PFSK-1 (cell line): Measurements from ENCODE around the gene TTC34.

Source experiments
- FOXP2 ChIP-seq: optimal IDR thresholded peaks from 2 replicates; pipeline ENCODE3; 2011; ENCODE audit warnings: borderline replicate concordance, control low read depth, inconsistent platforms; ENCODE audit not compliant: insufficient read depth; ENCODE audit errors: extremely low read length, extremely low read depth
- POLR2AphosphoS5 ChIP-seq: IDR thresholded peaks from 2 replicates; pipeline ENCODE4 v1.6.1; 2012; ENCODE audit warnings: low read depth, mild to moderate bottlenecking, control low read depth, low read length, moderate library complexity
- SIN3A ChIP-seq: IDR thresholded peaks from 2 replicates; pipeline ENCODE4 v1.6.1; 2012; ENCODE audit warnings: mild to moderate bottlenecking, low read length, moderate library complexity, borderline replicate concordance; ENCODE audit not compliant: insufficient read depth
- TAF1 ChIP-seq: IDR thresholded peaks from 2 replicates; pipeline ENCODE4 v1.6.1; 2012; ENCODE audit warnings: low read length, control low read depth, borderline replicate concordance; ENCODE audit not compliant: insufficient read depth
- TF ChIP-seq, protein P1 (sequence below), 2 experiments: IDR thresholded peaks; 2 replicates each; pipeline versions ENCODE4 v1.6.1 to v1.8.0; 2011 to 2012; ENCODE audit warnings: low read depth in 2 of 2, low read length in 2 of 2, control low read depth in 1 of 2, inconsistent platforms in 1 of 2, mild to moderate bottlenecking in 1 of 2, moderate library complexity in 1 of 2; ENCODE audit not compliant: insufficient read depth in 1 of 2

Gene TTC34

DNA sequence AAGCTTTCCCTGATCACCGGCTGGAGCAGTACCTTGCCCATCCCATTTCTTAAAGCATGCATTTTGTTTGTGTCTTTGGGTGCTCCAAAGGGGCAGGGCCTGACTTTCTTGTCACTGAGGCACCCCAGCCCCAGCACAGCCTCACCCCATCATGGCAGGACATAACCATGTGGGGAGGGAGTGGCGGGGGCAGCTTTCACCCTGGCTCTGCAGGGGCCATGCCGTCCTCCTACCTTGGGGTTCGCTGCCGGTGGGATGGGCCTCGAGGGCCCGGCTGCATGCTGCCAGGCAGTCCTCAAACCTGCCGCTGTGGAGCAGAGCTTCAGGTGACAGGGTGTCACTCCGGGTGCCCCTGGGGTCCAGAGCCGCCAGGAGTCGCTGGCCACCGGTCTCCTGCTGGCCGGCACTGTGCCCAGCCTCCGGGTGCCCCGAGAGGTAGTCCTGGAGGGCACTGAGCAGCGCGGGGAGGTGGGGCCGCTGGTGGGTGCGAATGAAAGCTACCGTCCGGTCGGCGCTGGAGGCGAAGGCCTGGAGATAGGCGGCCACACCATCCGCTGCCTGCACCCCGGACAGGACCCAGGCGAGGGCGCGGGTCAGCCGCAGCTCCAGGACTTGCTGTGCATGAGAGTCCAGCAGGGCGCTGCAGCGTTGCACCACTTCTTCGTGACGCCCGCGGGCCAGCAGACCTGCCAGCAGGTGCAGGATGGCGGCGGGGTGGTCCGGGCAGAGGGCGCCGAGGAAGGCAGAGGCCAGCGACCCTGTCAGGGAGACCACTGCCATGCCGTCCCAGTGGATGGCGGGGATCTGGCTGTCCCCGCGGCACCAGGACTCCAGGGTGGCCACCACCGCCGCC is 1.5 kb downstream of the TTC34 start:
- TF ChIP-seq POLR2AphosphoS5, result no peak
- TF ChIP-seq TAF1, result no peak
- TF ChIP-seq SIN3A, result no peak
- TF ChIP-seq, protein P1, sequence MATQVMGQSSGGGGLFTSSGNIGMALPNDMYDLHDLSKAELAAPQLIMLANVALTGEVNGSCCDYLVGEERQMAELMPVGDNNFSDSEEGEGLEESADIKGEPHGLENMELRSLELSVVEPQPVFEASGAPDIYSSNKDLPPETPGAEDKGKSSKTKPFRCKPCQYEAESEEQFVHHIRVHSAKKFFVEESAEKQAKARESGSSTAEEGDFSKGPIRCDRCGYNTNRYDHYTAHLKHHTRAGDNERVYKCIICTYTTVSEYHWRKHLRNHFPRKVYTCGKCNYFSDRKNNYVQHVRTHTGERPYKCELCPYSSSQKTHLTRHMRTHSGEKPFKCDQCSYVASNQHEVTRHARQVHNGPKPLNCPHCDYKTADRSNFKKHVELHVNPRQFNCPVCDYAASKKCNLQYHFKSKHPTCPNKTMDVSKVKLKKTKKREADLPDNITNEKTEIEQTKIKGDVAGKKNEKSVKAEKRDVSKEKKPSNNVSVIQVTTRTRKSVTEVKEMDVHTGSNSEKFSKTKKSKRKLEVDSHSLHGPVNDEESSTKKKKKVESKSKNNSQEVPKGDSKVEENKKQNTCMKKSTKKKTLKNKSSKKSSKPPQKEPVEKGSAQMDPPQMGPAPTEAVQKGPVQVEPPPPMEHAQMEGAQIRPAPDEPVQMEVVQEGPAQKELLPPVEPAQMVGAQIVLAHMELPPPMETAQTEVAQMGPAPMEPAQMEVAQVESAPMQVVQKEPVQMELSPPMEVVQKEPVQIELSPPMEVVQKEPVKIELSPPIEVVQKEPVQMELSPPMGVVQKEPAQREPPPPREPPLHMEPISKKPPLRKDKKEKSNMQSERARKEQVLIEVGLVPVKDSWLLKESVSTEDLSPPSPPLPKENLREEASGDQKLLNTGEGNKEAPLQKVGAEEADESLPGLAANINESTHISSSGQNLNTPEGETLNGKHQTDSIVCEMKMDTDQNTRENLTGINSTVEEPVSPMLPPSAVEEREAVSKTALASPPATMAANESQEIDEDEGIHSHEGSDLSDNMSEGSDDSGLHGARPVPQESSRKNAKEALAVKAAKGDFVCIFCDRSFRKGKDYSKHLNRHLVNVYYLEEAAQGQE (IDR thresholded peaks at IDR 0.05; ENCODE audit: insufficient read depth in 1 of 2, low read depth in 2 of 2, low read length in 2 of 2), result no peak
- TF ChIP-seq FOXP2, result no peak

- no peak for TF ChIP-seq TAF1
- TF ChIP-seq FOXP2, result no peak
- TF ChIP-seq SIN3A, result no peak
- TF ChIP-seq POLR2AphosphoS5, result no peak
- TF ChIP-seq, protein P1 (IDR thresholded peaks at IDR 0.05; ENCODE audit: insufficient read depth in 1 of 2, low read depth in 2 of 2, low read length in 2 of 2), result no peak
These were observed 3.8 kb downstream of the TTC34 start for GRCh38 chr1:2797741-2798016.

DNA sequence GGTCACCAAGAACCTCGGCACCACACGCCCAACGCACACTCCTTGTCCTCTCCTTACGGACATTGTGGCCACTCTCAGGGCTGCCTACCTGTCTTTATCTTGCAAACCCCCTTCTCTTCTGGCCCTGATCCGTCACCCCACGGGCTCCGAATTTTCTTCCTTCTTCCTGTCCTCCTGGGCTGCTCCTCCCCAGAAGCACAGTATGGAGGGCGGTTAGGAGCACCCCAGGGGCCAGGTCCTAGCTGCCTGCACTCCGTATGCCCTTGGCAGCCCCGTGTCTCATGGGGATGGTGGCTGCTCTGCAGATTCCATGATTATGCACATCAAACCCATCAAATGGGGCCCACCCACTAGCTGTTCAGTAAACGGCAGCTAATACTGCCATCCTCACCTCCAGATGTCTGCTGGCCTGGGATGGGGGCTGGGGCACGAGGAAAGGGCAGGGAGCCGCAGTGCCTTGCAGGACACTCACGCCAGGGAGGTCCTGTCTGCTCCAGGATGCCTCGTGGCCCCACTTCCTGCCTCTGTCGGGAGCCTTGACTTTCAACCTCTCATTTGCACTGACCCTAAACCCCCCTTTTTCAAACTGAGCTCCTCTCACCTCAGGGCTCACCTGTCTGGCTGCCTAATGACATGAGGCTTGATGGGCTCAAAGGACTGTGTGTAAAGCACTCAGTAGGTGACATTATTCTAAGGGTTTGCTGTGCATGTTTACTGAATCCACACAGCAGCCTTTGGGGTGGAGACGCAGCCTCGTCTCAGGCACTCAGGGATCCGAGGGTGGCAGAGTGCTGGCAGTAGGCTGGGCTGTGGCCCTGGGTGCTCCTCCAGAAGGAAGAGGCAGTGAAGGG is 4.4 kb downstream of the TTC34 start:
- no peak for TF ChIP-seq TAF1
- no peak for TF ChIP-seq SIN3A
- TF ChIP-seq POLR2AphosphoS5, result no peak
- TF ChIP-seq, protein P1 (IDR thresholded peaks at IDR 0.05; ENCODE audit: insufficient read depth in 1 of 2, low read depth in 2 of 2, low read length in 2 of 2), result no peak
- no peak for TF ChIP-seq FOXP2

GRCh38 chr1:2795926-2796325 is 5.6 kb downstream of the TTC34 start:
- TF ChIP-seq, protein P1 (IDR thresholded peaks at IDR 0.05; ENCODE audit: insufficient read depth in 1 of 2, low read depth in 2 of 2, low read length in 2 of 2), result no peak
- TF ChIP-seq TAF1 (no peak), SIN3A (no peak), POLR2AphosphoS5 (no peak), FOXP2 (no peak)
